ENCODE measurements around the gene ZBED4. TPM values are rescaled to one million over a fixed set of nuclear protein-coding genes. Genes with fewer than 3 reads are reported as not detected.
"Not testable (repeated sequence)": the region's sequence is repeated elsewhere in the genome, so short reads cannot be mapped to it uniquely, and the experiment has no call there.

Gene ZBED4
- total RNA-seq, 1 donor from 2014 or later = 11.8 TPM

- peaks cover 26% of the 10 kb centered on the region for H3K27me3 ChIP-seq
- no peak overlapping the region for H3K27ac ChIP-seq
- intact Hi-C loops (cut with DNase I) = no loop called here
- no peaks in the 10 kb centered on the region for H3K9me3 ChIP-seq
- no peak for ATAC-seq
- peaks cover 17% of the 10 kb centered on the region for H3K4me1 ChIP-seq
- H3K36me3 ChIP-seq = no peaks in the 10 kb centered on the region
- TF ChIP-seq CTCF (IDR thresholded peaks at IDR 0.05) = no peak
- peak; percentile 65 for DNase-seq
- H3K4me3 ChIP-seq = no peak overlapping the region
Measured at GRCh38 chr22:49850021-49850911, 3.4 kb upstream of the ZBED4 start.

- no peaks in the 10 kb centered on the region for H3K36me3 ChIP-seq
- peaks cover 26% of the 10 kb centered on the region for H3K27me3 ChIP-seq
- H3K9me3 ChIP-seq = no peaks in the 10 kb centered on the region
- ATAC-seq (no peak), DNase-seq (peak; percentile 48)
- H3K4me1 ChIP-seq = peaks cover 26% of the 10 kb centered on the region
- intact Hi-C loops (cut with DNase I) = no loop called here
- H3K27ac ChIP-seq = no peak overlapping the region
- no peak overlapping the region for H3K4me3 ChIP-seq
- no peak for TF ChIP-seq CTCF (IDR thresholded peaks at IDR 0.05)
Measured at GRCh38 chr22:49850959-49851802, 2.5 kb upstream of the ZBED4 start.

GRCh38 chr22:49852568-49852897 lies 1.1 kb upstream of the ZBED4 start:
- H3K9me3 ChIP-seq; ATAC-seq; DNase-seq; intact Hi-C loops (cut with DNase I); H3K36me3 ChIP-seq: not testable (repeated sequence)
- Histone ChIP-seq H3K4me3 (peak overlapping the region; percentile 68), H3K4me1 (peaks cover 28% of the 10 kb centered on the region), H3K27me3 (peaks cover 26% of the 10 kb centered on the region), H3K27ac (peak overlapping the region; percentile 95)

- no peak for TF ChIP-seq CTCF (IDR thresholded peaks at IDR 0.05)
- no peak for ATAC-seq
- H3K4me1 ChIP-seq = peaks cover 24% of the 10 kb centered on the region
Measured at GRCh38 chr22:49853981-49854831, 562 bp downstream of the ZBED4 start.

GRCh38 chr22:49855251-49855911 lies 1.7 kb downstream of the ZBED4 start:
- Histone ChIP-seq H3K27ac (peak overlapping the region; percentile 78), H3K9me3 (no peaks in the 10 kb centered on the region), H3K4me1 (peaks cover 17% of the 10 kb centered on the region), H3K4me3 (peak overlapping the region; percentile 80), H3K27me3 (peaks cover 1% of the 10 kb centered on the region), H3K36me3 (no peaks in the 10 kb centered on the region)
- ATAC-seq (no peak), DNase-seq (peak; percentile 58)
- no peak for TF ChIP-seq CTCF (IDR thresholded peaks at IDR 0.05)
- intact Hi-C loops (cut with DNase I) = no loop called here

More at GRCh38 chr22:49853981-49854831, 562 bp downstream of the ZBED4 start:
- peak; percentile 78 for DNase-seq
- intact Hi-C loops (cut with DNase I) = no loop called here
- Histone ChIP-seq H3K36me3 (no peaks in the 10 kb centered on the region), H3K27ac (peak overlapping the region; percentile 78), H3K27me3 (peaks cover 11% of the 10 kb centered on the region), H3K4me3 (peak overlapping the region; percentile 80), H3K9me3 (no peaks in the 10 kb centered on the region)
